Thoracic aorta (tissue), 2 donors: ENCODE results near the gene HLA-DMB. TPM values are rescaled to one million over a fixed set of nuclear protein-coding genes. Genes with fewer than 3 reads are reported as not detected.

Experiments
- ATAC-seq: fragments of 150-250 bp; one replicate; pipeline ENCODE4 v1.8.0; 2017; ENCODE audit warnings: low read depth; ENCODE audit not compliant: insufficient number of reproducible peaks, low FRiP score
- DNase-seq: peaks from one replicate; pipeline ENCODE4 v3.0.0-alpha.2; 2020; ENCODE audit warnings: low spot score
- H3K27ac ChIP-seq, 2 donors: fragments of 200-600 bp; sonication (generic); 1 replicate in 1 of 2; 2 replicates in 1 of 2; pipeline ENCODE4 v1.5.1; 2016; ENCODE audit warnings: mild to moderate bottlenecking in 2 of 2, moderate library complexity in 2 of 2
- H3K27me3 ChIP-seq: fragments of 200-600 bp; sonication (generic); replicated peaks from 2 replicates; pipeline ENCODE4 v1.6.0; 2016; ENCODE audit warnings: mild to moderate bottlenecking; ENCODE audit not compliant: insufficient read depth
- H3K36me3 ChIP-seq: fragments of 200-600 bp; sonication (generic); one replicate; pipeline ENCODE4 v1.5.1; 2016
- H3K4me1 ChIP-seq, 2 donors: fragments of 200-600 bp; sonication (generic); 1 replicate in 1 of 2; 2 replicates in 1 of 2; pipeline versions ENCODE4 v1.5.1 to v1.6.0; 2016; ENCODE audit warnings: low read depth in 2 of 2, mild to moderate bottlenecking in 1 of 2; ENCODE audit not compliant: control insufficient read depth in 1 of 2
- H3K4me3 ChIP-seq: fragments of 200-600 bp; sonication (generic); 2 replicates; pipeline ENCODE4 v1.5.1; 2016; ENCODE audit warnings: mild to moderate bottlenecking
- H3K9me3 ChIP-seq: fragments of 200-600 bp; sonication (generic); 2 replicates; pipeline ENCODE4 v1.5.1; 2016
- CTCF ChIP-seq: fragments of 200-600 bp; sonication (generic); IDR thresholded peaks from one replicate; pipeline ENCODE4 v1.5.1; 2019; ENCODE audit warnings: antibody characterized with exemption
- total RNA-seq, 2 donors: library from RNA; depleted of rRNA; stranded (reverse); fragments of >200 nt; gene quantifications; one replicate each; pipeline versions ENCODE4 v1.1.0 to v1.2.3, GENCODE V29; 2016

HLA-DMB gene
- total RNA-seq, 2 donors from 2014 or later: 13.5 to 34.4 TPM

- H3K27ac ChIP-seq: no peak overlapping the region
- no peak for TF ChIP-seq CTCF
- H3K36me3 ChIP-seq: no peaks in the 10 kb centered on the region
- no peak for DNase-seq
- no peak for ATAC-seq
- no peaks in the 10 kb centered on the region for H3K9me3 ChIP-seq
- peaks cover 0 to 4% of the 10 kb centered on the region in 2 donors for H3K4me1 ChIP-seq
- no peak overlapping the region for H3K4me3 ChIP-seq
- no peaks in the 10 kb centered on the region for H3K27me3 ChIP-seq
These were observed 2.3 kb downstream of the HLA-DMB start for GRCh38 chr6:32938494-32938893.

GRCh38 chr6:32937230-32937633, 3.6 kb downstream of the HLA-DMB start:
- no peak for ATAC-seq
- Histone ChIP-seq H3K27me3 (no peaks in the 10 kb centered on the region), H3K27ac (no peak overlapping the region), H3K4me3 (no peak overlapping the region), H3K4me1 (peaks cover 0 to 4% of the 10 kb centered on the region in 2 donors), H3K9me3 (no peaks in the 10 kb centered on the region), H3K36me3 (no peaks in the 10 kb centered on the region)
- DNase-seq: no peak
- TF ChIP-seq CTCF: no peak

GRCh38 chr6:32936239-32937152, 4.3 kb downstream of the HLA-DMB start:
- no peak overlapping the region for H3K27ac ChIP-seq
- no peaks in the 10 kb centered on the region for H3K9me3 ChIP-seq
- ATAC-seq: no peak
- H3K4me3 ChIP-seq: no peak overlapping the region
- H3K4me1 ChIP-seq: peaks cover 0 to 4% of the 10 kb centered on the region in 2 donors
- H3K36me3 ChIP-seq: no peaks in the 10 kb centered on the region
- no peak for DNase-seq
- H3K27me3 ChIP-seq: no peaks in the 10 kb centered on the region
- TF ChIP-seq CTCF: no peak

GRCh38 chr6:32935551-32936238, 5.1 kb downstream of the HLA-DMB start:
- H3K36me3 ChIP-seq: no peaks in the 10 kb centered on the region
- no peaks in the 10 kb centered on the region for H3K9me3 ChIP-seq
- H3K4me1 ChIP-seq: peaks cover 0 to 3% of the 10 kb centered on the region in 2 donors
- TF ChIP-seq CTCF: no peak
- no peaks in the 10 kb centered on the region for H3K27me3 ChIP-seq
- DNase-seq: no peak
- no peak overlapping the region for H3K27ac ChIP-seq
- H3K4me3 ChIP-seq: no peak overlapping the region
- ATAC-seq: no peak

- DNase-seq (peak; percentile 51), ATAC-seq (no peak)
- Histone ChIP-seq H3K27me3 (no peaks in the 10 kb centered on the region), H3K4me1 (no peaks in the 10 kb centered on the region), H3K4me3 (no peak overlapping the region), H3K36me3 (no peaks in the 10 kb centered on the region), H3K9me3 (no peaks in the 10 kb centered on the region), H3K27ac (no peak overlapping the region)
- TF ChIP-seq CTCF: peak; percentile 81
These were observed 7.2 kb downstream of the HLA-DMB start for GRCh38 chr6:32933661-32934085.
